Measurements from ENCODE around the gene GALNT10. TPM values are rescaled to one million over a fixed set of nuclear protein-coding genes. Genes with fewer than 3 reads are reported as not detected.

GALNT10 gene
- total RNA-seq, 1 donor from 2014 or later, result 39.8 TPM

DNA sequence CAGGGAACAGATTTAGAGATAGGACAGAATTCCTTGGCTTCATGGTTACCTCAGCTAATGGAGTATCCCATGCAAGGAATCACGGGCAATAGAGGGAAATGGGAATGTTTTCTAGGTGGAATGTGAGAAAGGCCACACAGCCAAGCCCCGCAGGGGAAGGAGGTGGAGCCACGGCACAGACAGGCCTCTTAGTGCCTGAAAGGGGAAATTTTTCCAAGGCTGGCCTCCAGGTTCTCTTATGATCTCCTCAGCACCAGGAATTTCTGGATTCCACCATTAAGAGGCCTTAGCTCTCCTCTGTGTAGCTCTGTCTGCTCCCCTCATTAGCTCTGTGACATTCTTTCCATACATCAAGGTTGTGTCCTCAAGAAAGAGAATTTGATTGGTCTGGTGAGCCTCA is 124.7 kb downstream of the GALNT10 start:
- no peak overlapping the region for H3K27ac Mint-ChIP-seq (ENCODE audit: unreplicated experiment)
- TF ChIP-seq, protein P1, sequence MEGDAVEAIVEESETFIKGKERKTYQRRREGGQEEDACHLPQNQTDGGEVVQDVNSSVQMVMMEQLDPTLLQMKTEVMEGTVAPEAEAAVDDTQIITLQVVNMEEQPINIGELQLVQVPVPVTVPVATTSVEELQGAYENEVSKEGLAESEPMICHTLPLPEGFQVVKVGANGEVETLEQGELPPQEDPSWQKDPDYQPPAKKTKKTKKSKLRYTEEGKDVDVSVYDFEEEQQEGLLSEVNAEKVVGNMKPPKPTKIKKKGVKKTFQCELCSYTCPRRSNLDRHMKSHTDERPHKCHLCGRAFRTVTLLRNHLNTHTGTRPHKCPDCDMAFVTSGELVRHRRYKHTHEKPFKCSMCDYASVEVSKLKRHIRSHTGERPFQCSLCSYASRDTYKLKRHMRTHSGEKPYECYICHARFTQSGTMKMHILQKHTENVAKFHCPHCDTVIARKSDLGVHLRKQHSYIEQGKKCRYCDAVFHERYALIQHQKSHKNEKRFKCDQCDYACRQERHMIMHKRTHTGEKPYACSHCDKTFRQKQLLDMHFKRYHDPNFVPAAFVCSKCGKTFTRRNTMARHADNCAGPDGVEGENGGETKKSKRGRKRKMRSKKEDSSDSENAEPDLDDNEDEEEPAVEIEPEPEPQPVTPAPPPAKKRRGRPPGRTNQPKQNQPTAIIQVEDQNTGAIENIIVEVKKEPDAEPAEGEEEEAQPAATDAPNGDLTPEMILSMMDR (conservative IDR thresholded peaks at IDR 0.05), result no peak
- no peaks in the 10 kb centered on the region for H3K36me3 Mint-ChIP-seq (ENCODE audit: low read depth)
- H3K4me1 Mint-ChIP-seq, result peaks cover 17% of the 10 kb centered on the region
- H3K9me3 Mint-ChIP-seq, result no peaks in the 10 kb centered on the region
- no peaks in the 10 kb centered on the region for H3K27me3 Mint-ChIP-seq (ENCODE audit: low read depth)
- H3K4me3 Mint-ChIP-seq, result no peak overlapping the region
- no peak for DNase-seq (ENCODE audit: low read depth, low spot score)

DNA sequence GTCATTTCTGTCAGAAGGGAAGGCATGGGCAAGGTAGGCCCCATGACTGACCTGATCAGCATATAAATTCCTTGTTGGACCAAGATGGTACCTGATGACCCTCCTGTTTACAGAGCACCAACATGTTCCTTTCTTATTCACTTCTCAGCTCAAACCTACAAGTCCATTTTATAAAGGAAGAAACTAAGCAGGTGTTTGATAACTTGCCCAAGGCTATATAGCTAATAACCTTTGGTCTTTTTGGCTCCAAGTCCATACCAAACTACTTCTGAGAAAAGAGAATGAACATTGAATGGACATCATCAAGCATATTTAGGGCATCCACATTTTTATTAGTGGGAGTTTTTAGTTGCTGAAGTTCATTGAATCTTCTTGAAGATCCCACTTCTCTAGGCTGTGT is 125.2 kb downstream of the GALNT10 start:
- Mint-ChIP-seq H3K9me3 (no peaks in the 10 kb centered on the region), H3K36me3 (ENCODE audit: low read depth) (no peaks in the 10 kb centered on the region), H3K4me1 (peaks cover 23% of the 10 kb centered on the region), H3K27me3 (ENCODE audit: low read depth) (no peaks in the 10 kb centered on the region), H3K27ac (ENCODE audit: unreplicated experiment) (no peak overlapping the region), H3K4me3 (no peak overlapping the region)
- TF ChIP-seq, protein P1 (conservative IDR thresholded peaks at IDR 0.05), result no peak
- no peak for DNase-seq (ENCODE audit: low read depth, low spot score)

DNA sequence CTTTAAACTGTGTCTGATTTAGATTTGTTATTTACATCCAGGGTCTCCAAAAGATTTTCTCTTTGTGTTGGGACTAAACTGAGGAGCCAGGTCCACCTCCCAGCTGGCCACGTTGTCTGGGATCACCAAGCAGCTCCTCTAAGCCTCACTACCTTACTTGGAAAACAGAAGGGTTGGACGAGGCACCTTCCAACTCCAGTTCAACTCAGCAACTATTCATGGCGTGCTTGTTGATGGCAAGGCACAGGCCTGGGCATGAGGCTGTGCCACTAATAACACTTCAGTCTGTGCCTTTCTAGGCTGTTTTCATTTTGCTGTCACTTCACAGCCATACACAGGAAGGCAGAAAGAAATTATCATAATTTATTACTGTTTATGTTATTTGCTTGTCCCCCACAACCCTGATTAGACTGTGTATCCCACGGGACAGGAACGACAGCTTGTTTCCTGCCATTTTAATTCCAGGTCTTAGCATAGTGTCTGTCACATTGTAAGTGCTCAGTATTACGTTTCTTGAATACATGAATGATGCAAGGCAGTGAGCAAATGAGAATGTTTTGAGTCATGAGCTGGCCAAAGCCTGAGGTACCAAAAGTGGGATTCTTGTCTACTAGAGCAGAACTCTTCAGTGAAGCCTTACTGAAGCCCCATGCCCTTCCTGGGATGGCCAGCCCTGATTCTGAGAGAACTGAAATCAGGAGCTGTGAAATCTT is 125.8 kb downstream of the GALNT10 start:
- Mint-ChIP-seq H3K4me1 (peaks cover 29% of the 10 kb centered on the region), H3K9me3 (no peaks in the 10 kb centered on the region), H3K27ac (ENCODE audit: unreplicated experiment) (no peak overlapping the region), H3K27me3 (ENCODE audit: low read depth) (no peaks in the 10 kb centered on the region), H3K36me3 (ENCODE audit: low read depth) (no peaks in the 10 kb centered on the region), H3K4me3 (no peak overlapping the region)
- no peak for DNase-seq (ENCODE audit: low read depth, low spot score)
- TF ChIP-seq, protein P1 (conservative IDR thresholded peaks at IDR 0.05), result no peak

DNA sequence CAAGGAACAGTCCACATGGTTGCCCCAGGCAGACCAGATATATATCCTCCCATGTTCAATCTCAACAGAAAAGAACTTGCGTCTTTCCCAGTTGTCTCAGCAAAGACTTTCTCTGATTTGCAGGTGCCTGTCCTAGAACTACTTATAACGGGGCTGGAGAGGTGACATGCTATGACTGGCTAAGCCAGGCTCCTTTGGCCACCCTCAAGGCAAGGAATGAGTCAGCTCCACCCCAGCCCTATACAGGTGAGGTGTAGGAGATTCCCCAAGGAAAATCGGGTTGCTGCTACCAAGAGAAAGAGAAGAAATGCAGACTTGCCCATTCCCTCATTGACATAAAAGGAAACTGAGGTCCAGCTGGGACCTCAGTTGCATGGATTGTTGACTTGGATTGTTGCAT is 127.4 kb downstream of the GALNT10 start:
- H3K27me3 Mint-ChIP-seq (ENCODE audit: low read depth), result no peaks in the 10 kb centered on the region
- H3K4me1 Mint-ChIP-seq, result peaks cover 39% of the 10 kb centered on the region
- TF ChIP-seq, protein P1 (conservative IDR thresholded peaks at IDR 0.05), result no peak
- H3K27ac Mint-ChIP-seq (ENCODE audit: unreplicated experiment), result no peak overlapping the region
- H3K9me3 Mint-ChIP-seq, result no peaks in the 10 kb centered on the region
- no peak for DNase-seq (ENCODE audit: low read depth, low spot score)
- peaks cover 3% of the 10 kb centered on the region for H3K36me3 Mint-ChIP-seq (ENCODE audit: low read depth)
- no peak overlapping the region for H3K4me3 Mint-ChIP-seq

DNA sequence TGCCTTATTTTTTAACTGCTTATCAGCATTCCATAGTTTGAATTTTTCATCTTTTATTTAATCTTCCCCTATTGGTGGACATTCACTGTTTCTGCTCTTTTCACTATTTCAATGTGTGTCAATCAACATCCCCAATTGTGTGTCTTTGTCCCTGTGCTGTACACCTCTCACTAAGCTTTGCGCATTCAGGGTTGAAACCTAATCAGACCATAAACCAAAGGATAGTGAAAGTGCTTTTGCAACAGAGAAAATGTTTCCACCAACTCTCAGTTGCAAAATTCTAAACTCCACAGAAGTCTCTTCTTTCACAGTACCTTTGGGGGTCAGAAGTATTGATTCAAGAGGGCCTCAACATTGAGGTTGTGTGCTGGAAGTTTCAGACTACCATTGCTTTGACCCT is 128.2 kb downstream of the GALNT10 start:
- Mint-ChIP-seq H3K27ac (ENCODE audit: unreplicated experiment) (no peak overlapping the region), H3K27me3 (ENCODE audit: low read depth) (no peaks in the 10 kb centered on the region), H3K4me3 (no peak overlapping the region), H3K36me3 (ENCODE audit: low read depth) (peaks cover 3% of the 10 kb centered on the region), H3K4me1 (peaks cover 39% of the 10 kb centered on the region), H3K9me3 (no peaks in the 10 kb centered on the region)
- DNase-seq (ENCODE audit: low read depth, low spot score), result no peak
- TF ChIP-seq, protein P1 (conservative IDR thresholded peaks at IDR 0.05), result no peak

Measured in neural crest cell (in vitro differentiated cells).